Activated T-helper 1 cell treated with anti-CD3 and anti-CD28 coated beads, Interleukin-12 subunit alpha, Interleukin-12 subunit beta, Interleukin-2, Interleukin-4 antibody, amounts not matched to agents 30 ng/mL and 10 ng/mL and 1 ng/mL, durations not matched to agents 14 hours and 24 hours and 36 hours (primary cell): ENCODE data around the gene BANP. TPM values are rescaled to one million over a fixed set of nuclear protein-coding genes. Genes with fewer than 3 reads are reported as not detected.
"Not testable (repeated sequence)": the region's sequence is repeated elsewhere in the genome, so short reads cannot be mapped to it uniquely, and the experiment has no call there.

ENCODE experiments used
- DNase-seq: peaks from one replicate; pipeline ENCODE4 v3.0.0; 2021; ENCODE audit warnings: low spot score
- H3K27ac Mint-ChIP-seq: one replicate; pipeline ENCODE4 v1.8.0; 2021; ENCODE audit warnings: mild to moderate bottlenecking, mixed read lengths
- H3K27me3 Mint-ChIP-seq: one replicate; pipeline ENCODE4 v1.8.0; 2022; ENCODE audit warnings: mild to moderate bottlenecking, moderate library complexity, mixed read lengths; ENCODE audit not compliant: insufficient read depth
- H3K36me3 Mint-ChIP-seq: one replicate; pipeline ENCODE4 v1.8.0; 2021; ENCODE audit warnings: low read depth, mixed read lengths
- H3K4me1 Mint-ChIP-seq: one replicate; pipeline ENCODE4 v1.8.0; 2021; ENCODE audit warnings: low read depth, mixed read lengths
- H3K4me3 Mint-ChIP-seq: one replicate; pipeline ENCODE4 v1.8.0; 2021; ENCODE audit warnings: mild to moderate bottlenecking, moderate library complexity, mixed read lengths
- H3K9me3 Mint-ChIP-seq: one replicate; pipeline ENCODE4 v1.8.0; 2021; ENCODE audit warnings: mixed read lengths
- intact Hi-C: fragments of 100-400 bp; cut with micrococcal nuclease; formaldehyde crosslinking; loops from one replicate; pipeline ENCODE4 v1.15.1; 2024
- total RNA-seq: library from RNA; stranded (reverse); gene quantifications from 2 replicates; pipeline ENCODE4 v1.2.3, GENCODE V29; 2022

BANP gene
- total RNA-seq, 1 donor from 2014 or later, result 35.5 TPM

GRCh38 chr16:88102597-88102996 is 151.4 kb downstream of the BANP start:
- Mint-ChIP-seq H3K27me3 (peaks cover 8% of the 10 kb centered on the region), H3K36me3 (no peaks in the 10 kb centered on the region), H3K4me3 (no peak overlapping the region), H3K4me1 (no peaks in the 10 kb centered on the region), H3K27ac (no peak overlapping the region), H3K9me3 (peaks cover 13% of the 10 kb centered on the region)
- intact Hi-C loops, result no loop called here
- no peak for DNase-seq

- Mint-ChIP-seq H3K4me1 (no peaks in the 10 kb centered on the region), H3K9me3 (peaks cover 9% of the 10 kb centered on the region), H3K27me3 (peaks cover 8% of the 10 kb centered on the region), H3K27ac (no peak overlapping the region), H3K36me3 (no peaks in the 10 kb centered on the region), H3K4me3 (no peak overlapping the region)
- DNase-seq, result no peak
- intact Hi-C loops, result no loop called here
These were observed 151.8 kb downstream of the BANP start for GRCh38 chr16:88103011-88103410.

- Mint-ChIP-seq H3K4me1 (no peaks in the 10 kb centered on the region), H3K36me3 (no peaks in the 10 kb centered on the region), H3K27ac (no peak overlapping the region), H3K9me3 (peaks cover 3% of the 10 kb centered on the region), H3K4me3 (no peak overlapping the region), H3K27me3 (peaks cover 8% of the 10 kb centered on the region)
- intact Hi-C loops, result no loop called here
- no peak for DNase-seq
These were observed 152.5 kb downstream of the BANP start for GRCh38 chr16:88103581-88104188.

GRCh38 chr16:88104363-88104762 is 153.1 kb downstream of the BANP start:
- H3K27ac Mint-ChIP-seq, H3K9me3 Mint-ChIP-seq, H3K4me3 Mint-ChIP-seq, H3K36me3 Mint-ChIP-seq, intact Hi-C loops, DNase-seq, H3K4me1 Mint-ChIP-seq, H3K27me3 Mint-ChIP-seq: not testable (repeated sequence)

GRCh38 chr16:88105574-88106140 is 154.4 kb downstream of the BANP start:
- DNase-seq, H3K27ac Mint-ChIP-seq, H3K4me1 Mint-ChIP-seq, H3K27me3 Mint-ChIP-seq, intact Hi-C loops, H3K36me3 Mint-ChIP-seq, H3K4me3 Mint-ChIP-seq, H3K9me3 Mint-ChIP-seq: not testable (repeated sequence)

GRCh38 chr16:88106566-88106965 is 155.3 kb downstream of the BANP start:
- intact Hi-C loops, H3K27ac Mint-ChIP-seq, H3K4me1 Mint-ChIP-seq: not testable (repeated sequence)

GRCh38 chr16:88108762-88109161 is 157.5 kb downstream of the BANP start:
- intact Hi-C loops, result no loop called here
- Mint-ChIP-seq H3K27me3 (peaks cover 7% of the 10 kb centered on the region), H3K9me3 (no peaks in the 10 kb centered on the region), H3K27ac (no peak overlapping the region), H3K4me3 (no peak overlapping the region), H3K36me3 (no peaks in the 10 kb centered on the region), H3K4me1 (no peaks in the 10 kb centered on the region)
- no peak for DNase-seq

More at GRCh38 chr16:88106566-88106965, 155.3 kb downstream of the BANP start:
- H3K4me3 Mint-ChIP-seq, H3K27me3 Mint-ChIP-seq, H3K9me3 Mint-ChIP-seq, DNase-seq, H3K36me3 Mint-ChIP-seq: not testable (repeated sequence)

- H3K36me3 Mint-ChIP-seq, H3K4me3 Mint-ChIP-seq, H3K9me3 Mint-ChIP-seq, intact Hi-C loops, H3K27ac Mint-ChIP-seq, H3K27me3 Mint-ChIP-seq, DNase-seq, H3K4me1 Mint-ChIP-seq: not testable (repeated sequence)
These were observed 158.7 kb downstream of the BANP start for GRCh38 chr16:88109726-88110621.

- H3K4me3 Mint-ChIP-seq, H3K27me3 Mint-ChIP-seq, DNase-seq, H3K9me3 Mint-ChIP-seq, H3K4me1 Mint-ChIP-seq, H3K36me3 Mint-ChIP-seq, H3K27ac Mint-ChIP-seq: not testable (repeated sequence)
- intact Hi-C loops, result loop anchor here (1.0 kb wide), 1 partner anchor 11 kb away; no protein-coding TSS in a partner anchor
These were observed 159.8 kb downstream of the BANP start for GRCh38 chr16:88110875-88111494.

GRCh38 chr16:88111976-88112375 is 160.7 kb downstream of the BANP start:
- H3K4me1 Mint-ChIP-seq, H3K36me3 Mint-ChIP-seq, H3K27me3 Mint-ChIP-seq, H3K9me3 Mint-ChIP-seq, DNase-seq, H3K27ac Mint-ChIP-seq, H3K4me3 Mint-ChIP-seq: not testable (repeated sequence)
- intact Hi-C loops, result loop anchor here (1.0 kb wide), 1 partner anchor 12 kb away; no protein-coding TSS in a partner anchor

- no peak overlapping the region for H3K27ac Mint-ChIP-seq
- intact Hi-C loops, result no loop called here
- H3K36me3 Mint-ChIP-seq, result no peaks in the 10 kb centered on the region
- H3K27me3 Mint-ChIP-seq, result peaks cover 4% of the 10 kb centered on the region
- no peak for DNase-seq
- H3K4me3 Mint-ChIP-seq, result no peak overlapping the region
- no peaks in the 10 kb centered on the region for H3K4me1 Mint-ChIP-seq
- H3K9me3 Mint-ChIP-seq, result no peaks in the 10 kb centered on the region
These were observed 162.4 kb downstream of the BANP start for GRCh38 chr16:88113545-88114045.

GRCh38 chr16:88114541-88115228 is 163.5 kb downstream of the BANP start:
- DNase-seq, H3K9me3 Mint-ChIP-seq, H3K27ac Mint-ChIP-seq, H3K4me3 Mint-ChIP-seq, H3K27me3 Mint-ChIP-seq, H3K4me1 Mint-ChIP-seq, H3K36me3 Mint-ChIP-seq, intact Hi-C loops: not testable (repeated sequence)
